Body of pancreas (tissue), 4 donors: ENCODE results near the gene TENT5C. TPM values are rescaled to one million over a fixed set of nuclear protein-coding genes. Genes with fewer than 3 reads are reported as not detected.
A peak's percentile ranks its signal among the peaks of the same experiment; 100 is the strongest.

Experiments
- ATAC-seq: fragments of 150-250 bp; one replicate; pipeline ENCODE4 v1.9.1; 2016
- DNase-seq, 4 donors: peaks; one replicate each; pipeline ENCODE4 v3.0.0-alpha.2; 2019
- H3K27ac ChIP-seq, 4 donors: fragments of 200-600 bp; sonication (generic); 1 replicate in 3 of 4; 2 replicates in 1 of 4; pipeline versions ENCODE4 v1.5.1 to v1.6.1; 2016 to 2019; ENCODE audit warnings: mild to moderate bottlenecking in 1 of 4, mixed read lengths in 1 of 4, moderate library complexity in 1 of 4
- H3K27me3 ChIP-seq, 2 donors: fragments of 200-600 bp; sonication (generic); one replicate each; pipeline ENCODE4 v1.6.0; 2016; ENCODE audit warnings: mild to moderate bottlenecking in 1 of 2
- H3K36me3 ChIP-seq, 2 donors: fragments of 200-600 bp; sonication (generic); replicated peaks in 1 of 2; 2 replicates each; pipeline ENCODE4 v1.5.1; 2016; ENCODE audit warnings: low read depth in 2 of 2; ENCODE audit not compliant: insufficient read depth in 1 of 2
- H3K4me1 ChIP-seq: fragments of 200-600 bp; sonication (generic); one replicate; pipeline ENCODE4 v1.6.0; 2016
- H3K4me3 ChIP-seq, 2 donors: fragments of 200-600 bp; sonication (generic); 1 replicate in 1 of 2; 2 replicates in 1 of 2; pipeline ENCODE4 v1.5.1; 2016 to 2019
- H3K9me3 ChIP-seq, 3 donors: fragments of 200-600 bp; sonication (generic); 1 replicate in 2 of 3; 2 replicates in 1 of 3; pipeline ENCODE4 v1.5.1; 2016
- POLR2A ChIP-seq, 3 donors: fragments of 450-650 bp; IDR thresholded peaks; one replicate each; pipeline ENCODE4 v1.6.1; 2016; ENCODE audit warnings: antibody characterized with exemption in 3 of 3, mild to moderate bottlenecking in 2 of 3
- WGBS, 2 donors: methylation state at CpG; one replicate each; pipeline ENCODE4 v1.1.5; 2017; 5-methylcytosine and 5-hydroxymethylcytosine counted together
- intact Hi-C: fragments of 100-400 bp; cut with DNase I; formaldehyde crosslinking; loops from one replicate; pipeline ENCODE4 v1.15.1; 2023
- total RNA-seq, 2 donors: library from RNA; depleted of rRNA; stranded (reverse); fragments of >200 nt; gene quantifications; one replicate each; pipeline ENCODE4 v1.1.0, GENCODE V29; 2016
- TF ChIP-seq, protein P1 (sequence below), 7 experiments: fragments of 450-650 bp in 4 of 7; fragments of 200-600 bp in 3 of 7; sonication (generic) in 3 of 7; IDR thresholded peaks; one replicate each; pipeline ENCODE4 v1.5.1; 2016 to 2019; ENCODE audit warnings: antibody characterized with exemption in 7 of 7

The TENT5C gene
- total RNA-seq, 2 donors from 2014 or later: 30.0 to 39.7 TPM

DNA sequence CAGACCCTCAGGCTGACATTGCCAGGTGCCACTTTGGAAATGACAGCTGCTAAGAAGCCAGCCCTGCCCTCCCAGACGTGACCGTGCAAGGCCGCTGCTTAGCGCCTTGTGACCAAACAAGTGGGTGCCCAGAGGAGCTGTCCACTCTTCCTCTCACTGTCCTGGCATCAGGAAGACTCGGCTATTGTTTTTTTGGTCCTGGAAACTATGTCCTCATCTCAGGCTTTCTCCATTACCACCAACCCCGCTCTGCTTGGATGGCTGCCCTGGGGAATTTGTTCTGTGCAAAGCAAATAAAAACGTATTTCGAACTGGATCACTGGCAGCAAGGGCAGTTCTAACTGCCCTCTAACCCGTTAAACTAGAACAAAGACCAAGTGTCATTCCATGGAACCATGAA is 13.7 kb upstream of the TENT5C start:
- Histone ChIP-seq H3K9me3 (no peaks in the 10 kb centered on the region), H3K4me3 (no peak overlapping the region), H3K27ac (peak overlapping the region; percentile 75 to 86 (median 80)), H3K27me3 (no peaks in the 10 kb centered on the region), H3K36me3 (no peaks in the 10 kb centered on the region), H3K4me1 (peaks cover 51% of the 10 kb centered on the region)
- DNase-seq (peak; percentile 72 to 82 (median 76)), ATAC-seq (peak; percentile 40)
- no peak for TF ChIP-seq POLR2A (IDR thresholded peaks at IDR 0.05)
- TF ChIP-seq, protein P1, sequence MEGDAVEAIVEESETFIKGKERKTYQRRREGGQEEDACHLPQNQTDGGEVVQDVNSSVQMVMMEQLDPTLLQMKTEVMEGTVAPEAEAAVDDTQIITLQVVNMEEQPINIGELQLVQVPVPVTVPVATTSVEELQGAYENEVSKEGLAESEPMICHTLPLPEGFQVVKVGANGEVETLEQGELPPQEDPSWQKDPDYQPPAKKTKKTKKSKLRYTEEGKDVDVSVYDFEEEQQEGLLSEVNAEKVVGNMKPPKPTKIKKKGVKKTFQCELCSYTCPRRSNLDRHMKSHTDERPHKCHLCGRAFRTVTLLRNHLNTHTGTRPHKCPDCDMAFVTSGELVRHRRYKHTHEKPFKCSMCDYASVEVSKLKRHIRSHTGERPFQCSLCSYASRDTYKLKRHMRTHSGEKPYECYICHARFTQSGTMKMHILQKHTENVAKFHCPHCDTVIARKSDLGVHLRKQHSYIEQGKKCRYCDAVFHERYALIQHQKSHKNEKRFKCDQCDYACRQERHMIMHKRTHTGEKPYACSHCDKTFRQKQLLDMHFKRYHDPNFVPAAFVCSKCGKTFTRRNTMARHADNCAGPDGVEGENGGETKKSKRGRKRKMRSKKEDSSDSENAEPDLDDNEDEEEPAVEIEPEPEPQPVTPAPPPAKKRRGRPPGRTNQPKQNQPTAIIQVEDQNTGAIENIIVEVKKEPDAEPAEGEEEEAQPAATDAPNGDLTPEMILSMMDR (IDR thresholded peaks at IDR 0.05): no peak
- WGBS, 2 donors: 25 to 36% methylated on average over 9 of the region's 9 CpGs
- intact Hi-C loops: no loop called here

DNA sequence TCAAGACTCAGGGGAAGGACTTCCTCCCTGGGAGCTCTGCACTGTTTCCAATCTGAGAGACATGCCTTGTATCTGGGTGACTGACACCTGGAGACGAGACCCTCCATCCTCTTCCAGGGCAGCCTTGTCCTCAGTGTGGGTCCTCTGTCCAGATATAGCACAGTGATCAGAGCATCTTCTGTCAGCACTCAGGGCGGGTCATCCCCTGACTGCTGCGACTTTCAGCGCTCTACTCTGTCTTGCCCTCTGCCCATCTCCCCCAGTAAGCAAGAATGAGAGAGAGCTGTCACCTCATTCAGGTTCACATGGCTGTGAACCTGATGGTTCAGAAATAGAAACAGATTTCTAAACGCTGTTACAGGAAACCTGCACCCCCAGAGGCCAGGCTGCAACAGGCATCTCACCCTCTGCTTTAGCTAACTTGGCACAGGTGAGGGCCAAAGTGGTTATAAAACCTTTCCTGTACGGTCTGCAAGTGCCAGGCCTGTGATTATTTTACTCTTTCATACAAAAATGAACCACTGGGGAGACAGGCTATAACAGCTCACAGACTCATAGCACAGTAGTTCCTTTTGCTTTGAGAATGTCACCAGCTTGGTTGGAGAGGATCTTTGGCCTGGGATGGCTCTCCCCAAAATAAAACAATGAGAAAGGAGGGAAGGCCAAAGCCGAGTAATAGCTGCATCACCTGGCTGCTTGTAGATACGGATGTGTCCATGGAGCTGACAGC is 11.4 kb upstream of the TENT5C start:
- peak in 1 of 4 donors; percentile 74 for DNase-seq

DNA sequence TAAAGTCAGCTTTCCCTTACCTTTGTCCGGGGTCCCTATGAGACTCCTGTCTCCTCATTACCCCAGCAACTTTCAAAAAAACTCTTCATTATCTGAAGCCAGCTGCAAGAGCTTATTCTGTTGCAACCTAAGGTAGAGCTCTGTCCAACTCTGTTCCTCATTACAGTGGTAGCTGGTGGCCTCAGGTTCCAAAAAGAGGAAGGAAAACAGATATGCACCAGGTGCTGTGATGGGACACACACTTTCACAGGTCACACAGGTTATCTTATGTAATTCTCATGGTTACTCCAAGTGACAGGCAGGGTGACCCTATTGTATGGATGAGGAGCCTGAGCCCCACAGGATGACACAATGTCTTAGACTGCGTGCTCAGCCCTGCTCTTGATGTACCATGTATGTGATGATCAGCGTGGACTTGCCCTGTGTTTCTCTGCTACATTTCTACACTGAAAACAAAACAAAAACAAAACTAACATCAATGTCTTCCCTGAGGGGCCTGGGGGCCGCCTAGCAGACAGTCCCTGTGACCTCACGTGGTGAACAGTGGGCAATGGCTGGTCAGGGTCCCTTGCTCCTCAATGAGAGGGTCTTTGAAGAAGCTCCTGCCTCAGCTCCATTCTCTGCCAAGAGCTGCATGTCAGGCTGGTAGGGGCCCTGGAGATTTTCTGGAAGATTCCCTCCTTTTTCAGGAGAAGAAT is 9.7 kb upstream of the TENT5C start:
- Histone ChIP-seq H3K4me3 (no peak overlapping the region), H3K9me3 (no peaks in the 10 kb centered on the region), H3K27ac (no peak overlapping the region), H3K4me1 (peaks cover 39% of the 10 kb centered on the region), H3K36me3 (no peaks in the 10 kb centered on the region), H3K27me3 (no peaks in the 10 kb centered on the region)
- ATAC-seq: no peak
- TF ChIP-seq POLR2A (IDR thresholded peaks at IDR 0.05): no peak
- TF ChIP-seq, protein P1 (IDR thresholded peaks at IDR 0.05): no peak
- WGBS, 2 donors: 68 to 79% methylated on average over 4 to 5 of the region's 5 CpGs
- DNase-seq: peak in 2 of 4 donors; percentile 0 to 6
- intact Hi-C loops: no loop called here

More for the DNA sequence above, 11.4 kb upstream of the TENT5C start:
- Histone ChIP-seq H3K27ac (peak overlapping the region in 1 of 4 donors; percentile 9), H3K27me3 (no peaks in the 10 kb centered on the region), H3K36me3 (no peaks in the 10 kb centered on the region), H3K4me1 (peaks cover 39% of the 10 kb centered on the region), H3K4me3 (no peak overlapping the region), H3K9me3 (no peaks in the 10 kb centered on the region)
- ATAC-seq: no peak
- no peak for TF ChIP-seq POLR2A (IDR thresholded peaks at IDR 0.05)
- TF ChIP-seq, protein P1 (IDR thresholded peaks at IDR 0.05): peak in 1 of 7 experiments; percentile 59
- 70 to 72% methylated on average over 8 of the region's 8 CpGs for WGBS, 2 donors
- intact Hi-C loops: no loop called here

DNA sequence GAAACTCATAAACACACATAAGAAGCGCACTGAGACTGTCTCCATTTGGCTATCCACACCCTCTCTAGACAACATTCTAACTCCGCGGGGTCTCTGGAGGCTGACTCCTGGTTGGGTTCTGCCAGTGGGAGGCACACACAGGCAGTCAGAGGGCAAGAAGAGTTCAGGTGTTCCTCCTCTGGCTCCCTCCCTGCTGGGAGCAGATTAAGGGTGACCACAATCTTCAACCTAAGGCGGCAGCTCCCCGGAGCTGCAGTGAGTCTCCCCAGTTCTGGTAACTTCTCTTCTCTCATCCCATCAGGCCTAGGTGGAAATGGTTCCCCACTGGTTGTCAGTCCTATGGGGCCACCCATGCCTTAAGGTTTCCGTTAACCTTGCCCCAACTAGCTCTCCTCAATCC is 7.4 kb upstream of the TENT5C start:
- DNase-seq: peak in 1 of 4 donors; percentile 2
- WGBS, 2 donors: 75 to 85% methylated on average over 6 of the region's 6 CpGs
- ATAC-seq: no peak
- intact Hi-C loops: no loop called here
- Histone ChIP-seq H3K9me3 (no peaks in the 10 kb centered on the region), H3K4me1 (peaks cover 20% of the 10 kb centered on the region), H3K27me3 (no peaks in the 10 kb centered on the region), H3K4me3 (no peak overlapping the region), H3K27ac (no peak overlapping the region), H3K36me3 (no peaks in the 10 kb centered on the region)
- TF ChIP-seq, protein P1 (IDR thresholded peaks at IDR 0.05): no peak
- TF ChIP-seq POLR2A (IDR thresholded peaks at IDR 0.05): no peak
